ENCODE data around the gene CXCL5.

CXCL5 gene

GRCh38 chr4:73967866-73968265 lies 30.6 kb downstream of the CXCL5 start:
- TF ChIP-seq FOXP2 (optimal IDR thresholded peaks at IDR 0.05; ENCODE audit: borderline replicate concordance, extremely low read depth, extremely low read length, insufficient read depth) = no peak
- no peak for TF ChIP-seq POLR2AphosphoS5 (IDR thresholded peaks at IDR 0.05; ENCODE audit: low read depth, low read length)
- TF ChIP-seq, protein P1, sequence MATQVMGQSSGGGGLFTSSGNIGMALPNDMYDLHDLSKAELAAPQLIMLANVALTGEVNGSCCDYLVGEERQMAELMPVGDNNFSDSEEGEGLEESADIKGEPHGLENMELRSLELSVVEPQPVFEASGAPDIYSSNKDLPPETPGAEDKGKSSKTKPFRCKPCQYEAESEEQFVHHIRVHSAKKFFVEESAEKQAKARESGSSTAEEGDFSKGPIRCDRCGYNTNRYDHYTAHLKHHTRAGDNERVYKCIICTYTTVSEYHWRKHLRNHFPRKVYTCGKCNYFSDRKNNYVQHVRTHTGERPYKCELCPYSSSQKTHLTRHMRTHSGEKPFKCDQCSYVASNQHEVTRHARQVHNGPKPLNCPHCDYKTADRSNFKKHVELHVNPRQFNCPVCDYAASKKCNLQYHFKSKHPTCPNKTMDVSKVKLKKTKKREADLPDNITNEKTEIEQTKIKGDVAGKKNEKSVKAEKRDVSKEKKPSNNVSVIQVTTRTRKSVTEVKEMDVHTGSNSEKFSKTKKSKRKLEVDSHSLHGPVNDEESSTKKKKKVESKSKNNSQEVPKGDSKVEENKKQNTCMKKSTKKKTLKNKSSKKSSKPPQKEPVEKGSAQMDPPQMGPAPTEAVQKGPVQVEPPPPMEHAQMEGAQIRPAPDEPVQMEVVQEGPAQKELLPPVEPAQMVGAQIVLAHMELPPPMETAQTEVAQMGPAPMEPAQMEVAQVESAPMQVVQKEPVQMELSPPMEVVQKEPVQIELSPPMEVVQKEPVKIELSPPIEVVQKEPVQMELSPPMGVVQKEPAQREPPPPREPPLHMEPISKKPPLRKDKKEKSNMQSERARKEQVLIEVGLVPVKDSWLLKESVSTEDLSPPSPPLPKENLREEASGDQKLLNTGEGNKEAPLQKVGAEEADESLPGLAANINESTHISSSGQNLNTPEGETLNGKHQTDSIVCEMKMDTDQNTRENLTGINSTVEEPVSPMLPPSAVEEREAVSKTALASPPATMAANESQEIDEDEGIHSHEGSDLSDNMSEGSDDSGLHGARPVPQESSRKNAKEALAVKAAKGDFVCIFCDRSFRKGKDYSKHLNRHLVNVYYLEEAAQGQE (IDR thresholded peaks at IDR 0.05; ENCODE audit: insufficient read depth in 1 of 2, low read depth in 2 of 2, low read length in 2 of 2) = no peak
- no peak for TF ChIP-seq TAF1 (IDR thresholded peaks at IDR 0.05; ENCODE audit: borderline replicate concordance, insufficient read depth, low read length)
- TF ChIP-seq SIN3A (IDR thresholded peaks at IDR 0.05; ENCODE audit: borderline replicate concordance, insufficient read depth, low read length) = no peak

- TF ChIP-seq FOXP2 (optimal IDR thresholded peaks at IDR 0.05; ENCODE audit: borderline replicate concordance, extremely low read depth, extremely low read length, insufficient read depth) = no peak
- TF ChIP-seq, protein P1 (IDR thresholded peaks at IDR 0.05; ENCODE audit: insufficient read depth in 1 of 2, low read depth in 2 of 2, low read length in 2 of 2) = no peak
- no peak for TF ChIP-seq SIN3A (IDR thresholded peaks at IDR 0.05; ENCODE audit: borderline replicate concordance, insufficient read depth, low read length)
- TF ChIP-seq TAF1 (IDR thresholded peaks at IDR 0.05; ENCODE audit: borderline replicate concordance, insufficient read depth, low read length) = no peak
- no peak for TF ChIP-seq POLR2AphosphoS5 (IDR thresholded peaks at IDR 0.05; ENCODE audit: low read depth, low read length)
Observed at GRCh38 chr4:73964862-73965611, 33.4 kb downstream of the CXCL5 start.

DNA sequence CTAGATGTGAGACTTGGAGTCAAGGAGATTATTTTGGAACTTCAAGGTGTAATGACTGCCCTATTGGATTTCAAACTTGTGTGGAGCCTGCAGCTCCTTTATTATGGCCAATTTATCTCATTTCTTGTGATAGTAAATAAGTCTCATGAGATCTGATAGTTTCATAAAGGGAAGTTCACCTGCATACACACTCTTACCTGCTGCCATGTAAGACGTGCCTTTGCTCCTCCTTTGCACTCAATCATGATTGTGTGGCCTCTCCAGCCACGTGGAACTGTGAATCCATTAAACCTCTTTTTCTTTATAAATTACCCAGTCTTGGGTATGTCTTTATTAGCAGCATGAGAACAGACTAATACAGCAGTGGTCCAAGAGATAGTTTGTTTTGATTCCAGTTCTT lies 35.8 kb downstream of the CXCL5 start:
- TF ChIP-seq, protein P1 (IDR thresholded peaks at IDR 0.05; ENCODE audit: insufficient read depth in 1 of 2, low read depth in 2 of 2, low read length in 2 of 2) = no peak

GRCh38 chr4:73952352-73952751 lies 46.1 kb downstream of the CXCL5 start:
- no peak for TF ChIP-seq SIN3A (IDR thresholded peaks at IDR 0.05; ENCODE audit: borderline replicate concordance, insufficient read depth, low read length)
- TF ChIP-seq POLR2AphosphoS5 (IDR thresholded peaks at IDR 0.05; ENCODE audit: low read depth, low read length) = no peak
- TF ChIP-seq TAF1 (IDR thresholded peaks at IDR 0.05; ENCODE audit: borderline replicate concordance, insufficient read depth, low read length) = no peak
- TF ChIP-seq, protein P1 (IDR thresholded peaks at IDR 0.05; ENCODE audit: insufficient read depth in 1 of 2, low read depth in 2 of 2, low read length in 2 of 2) = no peak
- no peak for TF ChIP-seq FOXP2 (optimal IDR thresholded peaks at IDR 0.05; ENCODE audit: borderline replicate concordance, extremely low read depth, extremely low read length, insufficient read depth)
